H1 (cell line): ENCODE data around the gene TFEC. TPM values are rescaled to one million over a fixed set of nuclear protein-coding genes. Genes with fewer than 3 reads are reported as not detected.

ENCODE experiments used
- CTCF ChIA-PET: fragments of 300-600 bp; sonication (Branson Sonifier 250); formaldehyde crosslinking; loops from one replicate; lab custom pipeline; 2021; ENCODE audit not compliant: partially characterized antibody; lab: Charles Lee
- POLR2A ChIA-PET: fragments of 300-600 bp; sonication (Branson Sonifier 250); formaldehyde crosslinking; loops from one replicate; lab custom pipeline; 2021; ENCODE audit warnings: inconsistent platforms; ENCODE audit not compliant: partially characterized antibody; lab: Charles Lee
- DNase-seq, 2 experiments: peaks; one replicate each; pipeline versions ENCODE4 v3.0.0 to v3.0.0-alpha.2; 2010 to 2022; ENCODE audit warnings: low spot score in 2 of 2, low read depth in 1 of 2, mixed read lengths in 1 of 2
- FAIRE-seq: peaks from 2 replicates; lab custom pipeline; 2011; peaks lifted over from hg19 to GRCh38; lab: Jason Lieb, UNC
- H2AFZ ChIP-seq: 2 replicates; pipeline ENCODE4 v1.8.1; 2012; ENCODE audit warnings: low read length, inconsistent platforms
- H2AK5ac ChIP-seq: 2 replicates; pipeline ENCODE4 v1.6.1; 2013; ENCODE audit warnings: low read depth, low read length
- H2BK120ac ChIP-seq: replicated peaks from 2 replicates; pipeline ENCODE3; 2013; ENCODE audit warnings: low read depth, low read length, inconsistent platforms
- H2BK12ac ChIP-seq: 2 replicates; pipeline ENCODE4 v1.6.1; 2013; ENCODE audit warnings: low read depth, low read length
- H2BK15ac ChIP-seq: 2 replicates; pipeline ENCODE4 v1.6.1; 2013; ENCODE audit warnings: low read length
- H2BK20ac ChIP-seq: 2 replicates; pipeline ENCODE4 v1.6.1; 2013; ENCODE audit warnings: low read length
- H2BK5ac ChIP-seq: 2 replicates; pipeline ENCODE4 v1.6.1; 2013; ENCODE audit warnings: low read depth, low read length
- H3K14ac ChIP-seq: 2 replicates; pipeline ENCODE4 v1.6.1; 2013; ENCODE audit warnings: inconsistent platforms; ENCODE audit not compliant: insufficient read length
- H3K18ac ChIP-seq: 2 replicates; pipeline ENCODE4 v1.6.1; 2013; ENCODE audit warnings: low read length; ENCODE audit errors: extremely low read depth
- H3K23ac ChIP-seq: 2 replicates; pipeline ENCODE4 v1.6.1; 2013; ENCODE audit warnings: inconsistent platforms; ENCODE audit not compliant: insufficient read length
- H3K23me2 ChIP-seq: 2 replicates; pipeline ENCODE4 v1.6.1; 2013; ENCODE audit warnings: low read depth, low read length
- H3K27ac ChIP-seq: 2 replicates; pipeline ENCODE4 v1.6.1; 2011; ENCODE audit warnings: low read depth, low read length, inconsistent platforms
- H3K27me3 ChIP-seq, 4 experiments: replicated peaks in 1 of 4; 1 replicate in 1 of 4; 2 replicates in 3 of 4; pipeline versions ENCODE4 v1.6.1 to v1.8.1; 2011 to 2013; ENCODE audit warnings: low read length in 3 of 4, mild to moderate bottlenecking in 3 of 4, inconsistent platforms in 2 of 4, mixed read lengths in 2 of 4, moderate library complexity in 1 of 4; ENCODE audit not compliant: control insufficient read depth in 3 of 4, insufficient read depth in 3 of 4; ENCODE audit errors: extremely low read depth in 1 of 4
- H3K36me3 ChIP-seq, 4 experiments: 2 replicates each; pipeline versions ENCODE4 v1.6.1 to v1.8.1; 2011 to 2013; ENCODE audit warnings: mild to moderate bottlenecking in 4 of 4, low read length in 3 of 4, moderate library complexity in 2 of 4, control low read depth in 1 of 4, inconsistent platforms in 1 of 4; ENCODE audit not compliant: insufficient read depth in 4 of 4, control insufficient read depth in 2 of 4
- H3K4ac ChIP-seq: replicated peaks from 2 replicates; pipeline ENCODE3; 2013; ENCODE audit warnings: low read length, low read depth, mixed read lengths, inconsistent platforms; ENCODE audit not compliant: insufficient read length
- H3K4me1 ChIP-seq, 4 experiments: replicated peaks in 1 of 4; 1 replicate in 1 of 4; 2 replicates in 3 of 4; pipeline versions ENCODE4 v1.6.1 to v1.8.1; 2011 to 2013; ENCODE audit warnings: low read length in 3 of 4, inconsistent platforms in 2 of 4, mixed read lengths in 1 of 4; ENCODE audit not compliant: insufficient read depth in 4 of 4, control insufficient read depth in 3 of 4
- H3K4me2 ChIP-seq, 2 experiments: 2 replicates each; pipeline versions ENCODE4 v1.6.1 to v1.8.1; 2011 to 2013; ENCODE audit warnings: low read depth in 2 of 2, low read length in 2 of 2, control low read depth in 1 of 2, inconsistent platforms in 1 of 2, mild to moderate bottlenecking in 1 of 2; ENCODE audit not compliant: insufficient read depth in 1 of 2
- H3K4me3 ChIP-seq, 4 experiments: fragments of 200-600, 300-600 bp in 1 of 4; sonication (generic), shearing (Covaris generic), sonication (Bioruptor Twin) in 1 of 4; 2 replicates each; pipeline versions ENCODE4 v1.5.1 to v1.8.1; 2011 to 2016; ENCODE audit warnings: low read length in 4 of 4, low read depth in 3 of 4, control low read depth in 2 of 4, inconsistent platforms in 2 of 4, mild to moderate bottlenecking in 2 of 4, mixed read lengths in 1 of 4, moderate library complexity in 1 of 4; ENCODE audit not compliant: insufficient read depth in 2 of 4; ENCODE audit errors: extremely low read depth in 1 of 4
- H3K56ac ChIP-seq: replicated peaks from 2 replicates; pipeline ENCODE3; 2013; ENCODE audit warnings: low read depth, mild to moderate bottlenecking, mixed read lengths, low read length, inconsistent platforms; ENCODE audit not compliant: insufficient read length
- H3K79me1 ChIP-seq: 2 replicates; pipeline ENCODE4 v1.6.1; 2013; ENCODE audit warnings: low read depth, low read length, control low read depth
- H3K79me2 ChIP-seq, 2 experiments: 2 replicates each; pipeline versions ENCODE4 v1.6.1 to v1.8.1; 2012 to 2013; ENCODE audit warnings: low read length in 2 of 2, mild to moderate bottlenecking in 2 of 2, inconsistent platforms in 1 of 2; ENCODE audit not compliant: insufficient read depth in 2 of 2, control insufficient read depth in 1 of 2
- H3K9ac ChIP-seq, 4 experiments: replicated peaks in 1 of 4; 1 replicate in 1 of 4; 2 replicates in 3 of 4; pipeline versions ENCODE4 v1.6.1 to v1.8.1; 2011 to 2013; ENCODE audit warnings: low read depth in 3 of 4, low read length in 3 of 4, control low read depth in 2 of 4, mild to moderate bottlenecking in 2 of 4, moderate library complexity in 2 of 4, inconsistent platforms in 1 of 4; ENCODE audit errors: extremely low read depth in 1 of 4
- H3K9me3 ChIP-seq, 2 experiments: 2 replicates each; pipeline versions ENCODE4 v1.6.1 to v1.8.1; 2012 to 2013; ENCODE audit warnings: mild to moderate bottlenecking in 2 of 2, moderate library complexity in 2 of 2, control low read depth in 1 of 2, inconsistent platforms in 1 of 2, low read depth in 1 of 2, low read length in 1 of 2, mixed read lengths in 1 of 2; ENCODE audit not compliant: insufficient read depth in 2 of 2
- H4K20me1 ChIP-seq, 2 experiments: replicated peaks in 1 of 2; 2 replicates each; pipeline versions ENCODE3 to v1.8.1; 2011 to 2013; ENCODE audit warnings: inconsistent platforms in 2 of 2, low read length in 2 of 2, mild to moderate bottlenecking in 1 of 2; ENCODE audit not compliant: insufficient read depth in 2 of 2, control insufficient read depth in 1 of 2
- H4K5ac ChIP-seq: 2 replicates; pipeline ENCODE4 v1.6.1; 2013; ENCODE audit warnings: low read length, low read depth, mixed read lengths, inconsistent platforms; ENCODE audit not compliant: insufficient read length
- H4K8ac ChIP-seq: 2 replicates; pipeline ENCODE4 v1.8.0; 2013; ENCODE audit warnings: mild to moderate bottlenecking, moderate library complexity, low read length, inconsistent platforms; ENCODE audit not compliant: insufficient read depth; ENCODE audit errors: extremely low read depth
- H4K91ac ChIP-seq: replicated peaks from 2 replicates; pipeline ENCODE3; 2013; ENCODE audit warnings: low read length, mixed read lengths, inconsistent platforms; ENCODE audit not compliant: insufficient read length
- BACH1 ChIP-seq: IDR thresholded peaks from 2 replicates; pipeline ENCODE4 v1.6.1; 2012; ENCODE audit warnings: low read length, improper control_type of control experiment
- BCL11A ChIP-seq, 2 experiments: IDR thresholded peaks; one replicate each; pipeline ENCODE4 v1.6.1; 2011; ENCODE audit warnings: low read depth in 2 of 2, low read length in 2 of 2, mild to moderate bottlenecking in 2 of 2
- HDAC2 ChIP-seq, 2 experiments: fragments of 300-600 bp in 1 of 2; sonication (generic) in 1 of 2; IDR thresholded peaks; 2 replicates each; pipeline ENCODE4 v1.6.1; 2011 to 2012; ENCODE audit warnings: low read depth in 2 of 2, low read length in 2 of 2, mild to moderate bottlenecking in 2 of 2, moderate library complexity in 2 of 2, borderline replicate concordance in 1 of 2, inconsistent platforms in 1 of 2
- HDAC6 ChIP-seq: IDR thresholded peaks from one replicate; pipeline ENCODE4 v1.7.1; 2012; ENCODE audit warnings: low read depth, mild to moderate bottlenecking, inconsistent platforms, low read length, moderate library complexity
- PHF8 ChIP-seq: fragments of 200-600 bp; sonication (generic); conservative IDR thresholded peaks from 2 replicates; pipeline ENCODE4 v1.7.1; 2012; ENCODE audit warnings: low read depth, mild to moderate bottlenecking, inconsistent platforms, low read length, moderate library complexity
- POLR2AphosphoS5 ChIP-seq: IDR thresholded peaks from 2 replicates; pipeline ENCODE4 v1.6.1; 2011; ENCODE audit warnings: low read depth, low read length
- RAD21 ChIP-seq, 2 experiments: IDR thresholded peaks in 1 of 2; conservative IDR thresholded peaks in 1 of 2; 2 replicates each; pipeline ENCODE4 v1.6.1; 2011; ENCODE audit warnings: low read depth in 2 of 2, low read length in 2 of 2, improper control_type of control experiment in 1 of 2, inconsistent platforms in 1 of 2, mild to moderate bottlenecking in 1 of 2, moderate library complexity in 1 of 2
- RFX5 ChIP-seq: IDR thresholded peaks from 2 replicates; pipeline ENCODE4 v1.6.1; 2011; ENCODE audit warnings: low read depth, low read length, improper control_type of control experiment, borderline replicate concordance
- SAP30 ChIP-seq: fragments of 300-600 bp; sonication (generic); IDR thresholded peaks from 2 replicates; pipeline ENCODE4 v1.7.1; 2012; ENCODE audit warnings: low read length, moderate library complexity, mild to moderate bottlenecking, inconsistent platforms; ENCODE audit not compliant: insufficient read depth, insufficient replicate concordance
- SRF ChIP-seq: IDR thresholded peaks from 2 replicates; pipeline ENCODE4 v1.6.1; 2011; ENCODE audit warnings: mild to moderate bottlenecking, low read depth, low read length, moderate library complexity
- TAF1 ChIP-seq: IDR thresholded peaks from 2 replicates; pipeline ENCODE4 v1.6.1; 2011; ENCODE audit warnings: mild to moderate bottlenecking, low read depth, low read length
- WGBS, 2 experiments: shearing (Covaris generic) in 1 of 2; methylation state at CpG; one replicate each; pipeline versions ENCODE4 v1.1.6 to v1.1.7; 2013 to 2015; ENCODE audit warnings: low lambda C conversion rate in 2 of 2, mixed read lengths in 2 of 2, inconsistent platforms in 1 of 2, low coverage in 1 of 2, missing lambda C conversion rate in 1 of 2; ENCODE audit not compliant: insufficient replicate concordance in 2 of 2, insufficient coverage in 1 of 2, insufficient read length in 1 of 2; ENCODE audit errors: extremely low coverage in 1 of 2, missing lambda C conversion rate in 1 of 2; 5-methylcytosine and 5-hydroxymethylcytosine counted together
- polyA plus RNA-seq, 7 experiments: library from polyadenylated mRNA; depleted of rRNA in 3 of 7; stranded (reverse) in 5 of 7; unstranded in 2 of 7; fragments of >200 nt in 5 of 7; fragments of 200-250 nt in 2 of 7; gene quantifications; 1 replicate in 5 of 7; 2 replicates in 1 of 7; 4 replicates in 1 of 7; pipeline versions ENCODE4 v1.2.1 to v1.2.3, GENCODE V29; 2011 to 2013; ENCODE audit warnings: missing spikeins in 2 of 7, mixed read lengths in 2 of 7
- total RNA-seq: library from RNA; stranded (reverse); fragmentation: NEBNext Ultra II Directional; extraction: Animal tissue kit (Norgen Biotek cat#: 25700); gene quantifications from 2 replicates; pipeline ENCODE4 v1.2.1, GENCODE V29; 2021
- TF ChIP-seq, protein P1 (sequence below): IDR thresholded peaks from 2 replicates; pipeline ENCODE4 v1.6.1; 2012; ENCODE audit warnings: low read length, inconsistent platforms

TFEC gene
- total and polyA plus RNA-seq, 2 of the 8 experiments (the other 6 are each of a cell fraction or from before 2014, with no cell fraction given), result not detected

DNA sequence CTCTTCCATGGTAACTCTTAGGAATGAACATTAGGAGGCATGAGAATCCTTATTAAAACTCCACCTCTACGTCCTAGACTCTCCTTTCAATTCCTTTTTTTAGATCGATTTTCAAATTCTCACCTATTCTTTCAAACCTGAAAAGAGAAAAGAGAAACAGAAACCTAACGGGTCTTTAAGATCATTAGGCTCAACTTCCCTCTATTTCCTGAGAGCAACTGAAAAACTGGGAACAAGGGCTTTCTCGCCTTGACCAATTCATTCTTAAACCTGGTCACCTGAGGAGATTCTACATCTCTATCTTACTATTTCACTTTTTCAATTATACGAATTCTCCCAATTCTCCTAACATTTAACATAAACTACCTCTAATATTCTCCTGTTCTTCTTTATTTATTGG, 2.8 kb downstream of the TFEC start:
- H3K23me2 ChIP-seq, result no peaks in the 10 kb centered on the region
- no peaks in the 10 kb centered on the region for H3K27me3 ChIP-seq
- H4K20me1 ChIP-seq, result no peaks in the 10 kb centered on the region
- H4K5ac ChIP-seq, result no peak overlapping the region
- no peak overlapping the region for H2AFZ ChIP-seq
- no peak overlapping the region for H3K14ac ChIP-seq
- no peak overlapping the region for H3K23ac ChIP-seq
- H2AK5ac ChIP-seq, result no peak overlapping the region
- WGBS, 2 experiments, result 86 to 100% methylated on average over 1 to 5 of the region's 5 CpGs
- H2BK20ac ChIP-seq, result no peak overlapping the region
- no peak overlapping the region for H2BK15ac ChIP-seq
- no peak overlapping the region for H3K4ac ChIP-seq
- ChIA-PET CTCF (interaction anchor here (0.6 to 1.5 kb wide), 2 partner anchors 9 to 944 kb away, joined by 3 read pairs; no protein-coding TSS in a partner anchor), POLR2A (no interaction called here)
- no peak overlapping the region for H3K4me2 ChIP-seq
- no peak overlapping the region for H2BK120ac ChIP-seq
- H3K4me3 ChIP-seq, result no peak overlapping the region
- no peaks in the 10 kb centered on the region for H3K4me1 ChIP-seq
- no peak overlapping the region for H3K9ac ChIP-seq
- no peak overlapping the region for H3K27ac ChIP-seq
- DNase-seq (no peak), FAIRE-seq (no peak)
- H2BK12ac ChIP-seq, result no peak overlapping the region
- no peak overlapping the region for H3K56ac ChIP-seq
- H3K18ac ChIP-seq, result no peak overlapping the region
- no peak overlapping the region for H4K8ac ChIP-seq
- no peak overlapping the region for H2BK5ac ChIP-seq
- no peak overlapping the region for H4K91ac ChIP-seq
- H3K36me3 ChIP-seq, result no peaks in the 10 kb centered on the region
- H3K79me1 ChIP-seq, result no peaks in the 10 kb centered on the region
- no peaks in the 10 kb centered on the region for H3K79me2 ChIP-seq
- no peaks in the 10 kb centered on the region for H3K9me3 ChIP-seq
- TF ChIP-seq RFX5 (no peak), PHF8 (no peak), POLR2AphosphoS5 (no peak), SAP30 (no peak), TAF1 (no peak), HDAC6 (no peak), BCL11A (IDR thresholded peaks at IDR 0.05; ENCODE audit: low read depth in 2 of 2, low read length in 2 of 2) (no peak), HDAC2 (IDR thresholded peaks at IDR 0.05; ENCODE audit: borderline replicate concordance in 1 of 2, low read depth in 2 of 2, low read length in 2 of 2) (no peak), BACH1 (no peak), RAD21 (IDR thresholded peaks at IDR 0.05 in 1 of 2, conservative IDR thresholded peaks at IDR 0.05 in 1 of 2; ENCODE audit: low read depth in 2 of 2, low read length in 2 of 2) (no peak), SRF (no peak)
- TF ChIP-seq, protein P1, sequence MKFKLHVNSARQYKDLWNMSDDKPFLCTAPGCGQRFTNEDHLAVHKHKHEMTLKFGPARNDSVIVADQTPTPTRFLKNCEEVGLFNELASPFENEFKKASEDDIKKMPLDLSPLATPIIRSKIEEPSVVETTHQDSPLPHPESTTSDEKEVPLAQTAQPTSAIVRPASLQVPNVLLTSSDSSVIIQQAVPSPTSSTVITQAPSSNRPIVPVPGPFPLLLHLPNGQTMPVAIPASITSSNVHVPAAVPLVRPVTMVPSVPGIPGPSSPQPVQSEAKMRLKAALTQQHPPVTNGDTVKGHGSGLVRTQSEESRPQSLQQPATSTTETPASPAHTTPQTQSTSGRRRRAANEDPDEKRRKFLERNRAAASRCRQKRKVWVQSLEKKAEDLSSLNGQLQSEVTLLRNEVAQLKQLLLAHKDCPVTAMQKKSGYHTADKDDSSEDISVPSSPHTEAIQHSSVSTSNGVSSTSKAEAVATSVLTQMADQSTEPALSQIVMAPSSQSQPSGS, result no peak
